Daoy (cell line): ENCODE results near the gene NDP. TPM values are rescaled to one million over a fixed set of nuclear protein-coding genes. Genes with fewer than 3 reads are reported as not detected.

Experiments used
- total RNA-seq: library from RNA; depleted of rRNA; stranded (reverse); fragments of >200 nt; shearing (Covaris generic); gene quantifications from 2 replicates; pipeline ENCODE4 v1.2.3, GENCODE V29; 2014; rRNA removed

Gene NDP
- total RNA-seq, 1 experiment from 2014 or later = 0.06 TPM

Other genes with a start within 250 kb of the NDP start
- 0.06 and 0.46 TPM in 2 replicates for gene MAOB, start 90.9 kb downstream of the NDP start, total RNA-seq